H9 (cell line): ENCODE data around the gene NSMCE3. TPM values are rescaled to one million over a fixed set of nuclear protein-coding genes. Genes with fewer than 3 reads are reported as not detected.

Experiments used
- DNase-seq: peaks from one replicate; pipeline ENCODE4 v3.0.0-alpha.2; 2017
- H2AFZ ChIP-seq: one replicate; pipeline ENCODE4 v1.6.1; 2013; ENCODE audit warnings: mild to moderate bottlenecking, low read length, control low read depth, moderate library complexity
- H2AK5ac ChIP-seq: 2 replicates; pipeline ENCODE4 v1.6.1; 2013; ENCODE audit warnings: low read length, control low read depth, mixed read lengths; ENCODE audit not compliant: insufficient read length
- H2BK120ac ChIP-seq: one replicate; pipeline ENCODE4 v1.6.1; 2013; ENCODE audit warnings: low read depth, mild to moderate bottlenecking, low read length, control low read depth, inconsistent platforms; ENCODE audit not compliant: poor library complexity, severe bottlenecking
- H2BK12ac ChIP-seq: 2 replicates; pipeline ENCODE4 v1.6.1; 2013; ENCODE audit warnings: low read length, control low read depth, mixed read lengths, low read depth; ENCODE audit not compliant: insufficient read length
- H2BK15ac ChIP-seq: 2 replicates; pipeline ENCODE4 v1.6.1; 2013; ENCODE audit warnings: low read depth, low read length, control low read depth
- H2BK20ac ChIP-seq: one replicate; pipeline ENCODE4 v1.6.1; 2013; ENCODE audit warnings: low read depth, mild to moderate bottlenecking, low read length, control low read depth, inconsistent platforms; ENCODE audit not compliant: poor library complexity, severe bottlenecking
- H2BK5ac ChIP-seq: 2 replicates; pipeline ENCODE4 v1.6.1; 2013; ENCODE audit warnings: low read length, control low read depth, mixed read lengths; ENCODE audit not compliant: insufficient read length
- H3K14ac ChIP-seq: 2 replicates; pipeline ENCODE4 v1.6.1; 2013; ENCODE audit warnings: low read length, control low read depth; ENCODE audit not compliant: insufficient read depth
- H3K18ac ChIP-seq: 2 replicates; pipeline ENCODE4 v1.6.1; 2013; ENCODE audit warnings: low read depth, mild to moderate bottlenecking, mixed read lengths, low read length, control low read depth; ENCODE audit not compliant: insufficient read length
- H3K23ac ChIP-seq: 2 replicates; pipeline ENCODE4 v1.6.1; 2013; ENCODE audit warnings: low read length, control low read depth, mixed read lengths, low read depth; ENCODE audit not compliant: insufficient read length
- H3K23me2 ChIP-seq: 2 replicates; pipeline ENCODE4 v1.6.1; 2013; ENCODE audit warnings: low read depth, mild to moderate bottlenecking, mixed read lengths, low read length, control low read depth; ENCODE audit not compliant: insufficient read length, poor library complexity, severe bottlenecking
- H3K27ac ChIP-seq: 2 replicates; pipeline ENCODE4 v1.5.1; 2013; ENCODE audit warnings: low read length, control low read depth, mixed read lengths, low read depth; ENCODE audit not compliant: insufficient read length
- H3K27me3 ChIP-seq: 2 replicates; pipeline ENCODE4 v1.6.1; 2013; ENCODE audit warnings: low read length, control low read depth, inconsistent platforms; ENCODE audit not compliant: insufficient read depth
- H3K4ac ChIP-seq: 2 replicates; pipeline ENCODE4 v1.6.1; 2013; ENCODE audit warnings: low read depth, mild to moderate bottlenecking, control low read depth, inconsistent platforms, low read length, moderate library complexity
- H3K4me1 ChIP-seq: 2 replicates; pipeline ENCODE4 v1.6.1; 2013; ENCODE audit warnings: low read length, control low read depth, inconsistent platforms; ENCODE audit not compliant: insufficient read depth
- H3K4me2 ChIP-seq: 2 replicates; pipeline ENCODE4 v1.6.1; 2013; ENCODE audit warnings: low read length, control low read depth, mixed read lengths; ENCODE audit not compliant: insufficient read length, insufficient read depth
- H3K56ac ChIP-seq: 2 replicates; pipeline ENCODE4 v1.6.1; 2013; ENCODE audit warnings: low read depth, mild to moderate bottlenecking, mixed read lengths, low read length, control low read depth; ENCODE audit not compliant: insufficient read length
- H3K79me1 ChIP-seq: 2 replicates; pipeline ENCODE4 v1.6.1; 2013; ENCODE audit warnings: low read depth, mild to moderate bottlenecking, moderate library complexity, low read length, control low read depth, inconsistent platforms; ENCODE audit not compliant: insufficient read depth, poor library complexity, severe bottlenecking
- H3K79me2 ChIP-seq: 2 replicates; pipeline ENCODE4 v1.6.1; 2013; ENCODE audit warnings: low read length, control low read depth, inconsistent platforms; ENCODE audit not compliant: insufficient read depth
- H3K9ac ChIP-seq: 2 replicates; pipeline ENCODE4 v1.6.1; 2013; ENCODE audit warnings: low read length, control low read depth, mixed read lengths; ENCODE audit not compliant: insufficient read length; ENCODE audit errors: extremely low read depth
- H3K9me3 ChIP-seq: one replicate; pipeline ENCODE4 v1.6.1; 2013; ENCODE audit warnings: low read depth, low read length, inconsistent platforms; ENCODE audit not compliant: control insufficient read depth
- H3T11ph ChIP-seq: one replicate; pipeline ENCODE4 v1.6.1; 2013; ENCODE audit warnings: mild to moderate bottlenecking, low read length, control low read depth, inconsistent platforms
- H4K20me1 ChIP-seq: one replicate; pipeline ENCODE4 v1.6.1; 2013; ENCODE audit not compliant: control insufficient read depth, insufficient read length, insufficient read depth
- H4K5ac ChIP-seq: 2 replicates; pipeline ENCODE4 v1.6.1; 2013; ENCODE audit warnings: low read depth, mild to moderate bottlenecking, mixed read lengths, low read length, control low read depth; ENCODE audit not compliant: insufficient read length
- H4K8ac ChIP-seq: replicated peaks from 2 replicates; pipeline ENCODE4 v1.6.1; 2013; ENCODE audit warnings: low read length, control low read depth, mixed read lengths, low read depth; ENCODE audit not compliant: insufficient read length
- H4K91ac ChIP-seq: 2 replicates; pipeline ENCODE4 v1.6.1; 2013; ENCODE audit warnings: low read depth, mild to moderate bottlenecking, moderate library complexity, mixed read lengths, low read length, control low read depth; ENCODE audit not compliant: insufficient read length
- H3K27ac Mint-ChIP-seq, 3 experiments: 2 replicates in 2 of 3; 3 replicates in 1 of 3; pipeline ENCODE4 v1.8.0; 2020 to 2021; ENCODE audit warnings: mixed read lengths in 3 of 3, mild to moderate bottlenecking in 1 of 3, moderate library complexity in 1 of 3
- H3K27me3 Mint-ChIP-seq: 2 replicates; pipeline ENCODE4 v1.8.0; 2021; ENCODE audit warnings: low read depth, mild to moderate bottlenecking, moderate library complexity, mixed read lengths
- H3K36me3 Mint-ChIP-seq, 3 experiments: 2 replicates in 2 of 3; 3 replicates in 1 of 3; pipeline ENCODE4 v1.8.0; 2020 to 2021; ENCODE audit warnings: low read depth in 3 of 3, mixed read lengths in 3 of 3; ENCODE audit not compliant: insufficient read depth in 1 of 3
- H3K4me1 Mint-ChIP-seq, 2 experiments: 2 replicates each; pipeline ENCODE4 v1.8.0; 2020; ENCODE audit warnings: mixed read lengths in 2 of 2
- H3K4me3 Mint-ChIP-seq, 2 experiments: 2 replicates in 1 of 2; 3 replicates in 1 of 2; pipeline ENCODE4 v1.8.0; 2020 to 2021; ENCODE audit warnings: mild to moderate bottlenecking in 2 of 2, mixed read lengths in 2 of 2, moderate library complexity in 1 of 2
- H3K9me3 Mint-ChIP-seq, 2 experiments: 2 replicates in 1 of 2; 3 replicates in 1 of 2; pipeline ENCODE4 v1.8.0; 2020; ENCODE audit warnings: mild to moderate bottlenecking in 2 of 2, mixed read lengths in 2 of 2, moderate library complexity in 1 of 2
- WGBS: extraction: QIAGEN DNeasy Blood & Tissue Kit; methylation state at CpG from one replicate; pipeline ENCODE4 v1.1.7; 2013; ENCODE audit warnings: missing lambda C conversion rate, low lambda C conversion rate, mixed read lengths; ENCODE audit not compliant: insufficient read length; ENCODE audit errors: extremely low coverage; 5-methylcytosine and 5-hydroxymethylcytosine counted together
- total RNA-seq: library from RNA; stranded (reverse); gene quantifications from 2 replicates; pipeline ENCODE4 v1.2.1, GENCODE V29; 2021
- TF ChIP-seq, protein P1 (sequence below): fragments of 200-600 bp; sonication (generic); conservative IDR thresholded peaks from 3 replicates; pipeline ENCODE4 v1.8.0; 2021; ENCODE audit warnings: antibody characterized with exemption, mild to moderate bottlenecking

NSMCE3 gene
- total RNA-seq, 1 experiment from 2014 or later = 6.9 TPM

DNA sequence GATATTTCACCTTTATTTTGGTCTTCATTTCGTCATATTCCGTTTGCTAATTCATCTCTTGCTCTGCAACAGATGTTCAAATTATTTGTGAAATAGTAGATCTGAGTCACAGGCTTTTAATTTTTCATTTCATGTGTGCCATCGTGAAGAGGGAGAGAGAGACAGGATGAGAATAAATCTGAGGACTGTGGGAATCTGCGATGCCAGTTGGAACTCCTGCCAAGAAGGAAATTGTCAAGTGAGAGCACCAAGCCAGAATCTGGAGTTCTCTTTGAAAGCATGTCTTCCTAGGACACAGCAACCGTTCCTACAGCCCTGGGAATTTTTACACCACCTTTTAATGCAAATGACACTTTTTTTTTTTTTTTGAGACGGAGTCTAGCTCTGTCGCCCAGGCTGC is 48.8 kb downstream of the NSMCE3 start:
- TF ChIP-seq, protein P1, sequence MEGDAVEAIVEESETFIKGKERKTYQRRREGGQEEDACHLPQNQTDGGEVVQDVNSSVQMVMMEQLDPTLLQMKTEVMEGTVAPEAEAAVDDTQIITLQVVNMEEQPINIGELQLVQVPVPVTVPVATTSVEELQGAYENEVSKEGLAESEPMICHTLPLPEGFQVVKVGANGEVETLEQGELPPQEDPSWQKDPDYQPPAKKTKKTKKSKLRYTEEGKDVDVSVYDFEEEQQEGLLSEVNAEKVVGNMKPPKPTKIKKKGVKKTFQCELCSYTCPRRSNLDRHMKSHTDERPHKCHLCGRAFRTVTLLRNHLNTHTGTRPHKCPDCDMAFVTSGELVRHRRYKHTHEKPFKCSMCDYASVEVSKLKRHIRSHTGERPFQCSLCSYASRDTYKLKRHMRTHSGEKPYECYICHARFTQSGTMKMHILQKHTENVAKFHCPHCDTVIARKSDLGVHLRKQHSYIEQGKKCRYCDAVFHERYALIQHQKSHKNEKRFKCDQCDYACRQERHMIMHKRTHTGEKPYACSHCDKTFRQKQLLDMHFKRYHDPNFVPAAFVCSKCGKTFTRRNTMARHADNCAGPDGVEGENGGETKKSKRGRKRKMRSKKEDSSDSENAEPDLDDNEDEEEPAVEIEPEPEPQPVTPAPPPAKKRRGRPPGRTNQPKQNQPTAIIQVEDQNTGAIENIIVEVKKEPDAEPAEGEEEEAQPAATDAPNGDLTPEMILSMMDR = no peak
- Histone ChIP-seq H3K27ac (no peak overlapping the region), H3K14ac (no peak overlapping the region), H3K4ac (no peak overlapping the region), H3K79me2 (no peaks in the 10 kb centered on the region), H4K91ac (no peak overlapping the region), H4K8ac (no peak overlapping the region), H3K9ac (no peak overlapping the region), H3K4me1 (no peaks in the 10 kb centered on the region; the same call in 1 of the 2 replicates), H3K9me3 (no peaks in the 10 kb centered on the region), H3T11ph (no peak overlapping the region), H2BK20ac (no peak overlapping the region), H3K56ac (no peak overlapping the region), H4K20me1 (no peaks in the 10 kb centered on the region), H3K27me3 (no peaks in the 10 kb centered on the region), H2BK5ac (no peak overlapping the region), H3K4me2 (no peak overlapping the region), H3K18ac (no peak overlapping the region), H2BK12ac (no peak overlapping the region), H4K5ac (no peak overlapping the region), H2AFZ (no peak overlapping the region), H2BK15ac (no peak overlapping the region), H3K23ac (no peak overlapping the region), H2BK120ac (no peak overlapping the region), H2AK5ac (no peak overlapping the region), H3K23me2 (no peaks in the 10 kb centered on the region), H3K79me1 (no peaks in the 10 kb centered on the region)
- Mint-ChIP-seq H3K4me3 (no peak overlapping the region), H3K4me1 (peaks cover 31 to 39% of the 10 kb centered on the region in 2 experiments), H3K27me3 (no peaks in the 10 kb centered on the region; the same call in 1 of the 2 replicates), H3K36me3 (peaks cover 0 to 2% (median 0%) of the 10 kb centered on the region in 3 experiments; a peak in 2 of 7 replicates), H3K27ac (no peak overlapping the region; a peak in 1 of 7 replicates), H3K9me3 (no peaks in the 10 kb centered on the region)
- DNase-seq = no peak
- WGBS = no CpG with 5 or more reads among the region's 7 CpGs
